ENCODE measurements around the gene EPG5.
"Not testable (repeated sequence)": the region's sequence is repeated elsewhere in the genome, so short reads cannot be mapped to it uniquely, and the experiment has no call there.

EPG5 gene

DNA sequence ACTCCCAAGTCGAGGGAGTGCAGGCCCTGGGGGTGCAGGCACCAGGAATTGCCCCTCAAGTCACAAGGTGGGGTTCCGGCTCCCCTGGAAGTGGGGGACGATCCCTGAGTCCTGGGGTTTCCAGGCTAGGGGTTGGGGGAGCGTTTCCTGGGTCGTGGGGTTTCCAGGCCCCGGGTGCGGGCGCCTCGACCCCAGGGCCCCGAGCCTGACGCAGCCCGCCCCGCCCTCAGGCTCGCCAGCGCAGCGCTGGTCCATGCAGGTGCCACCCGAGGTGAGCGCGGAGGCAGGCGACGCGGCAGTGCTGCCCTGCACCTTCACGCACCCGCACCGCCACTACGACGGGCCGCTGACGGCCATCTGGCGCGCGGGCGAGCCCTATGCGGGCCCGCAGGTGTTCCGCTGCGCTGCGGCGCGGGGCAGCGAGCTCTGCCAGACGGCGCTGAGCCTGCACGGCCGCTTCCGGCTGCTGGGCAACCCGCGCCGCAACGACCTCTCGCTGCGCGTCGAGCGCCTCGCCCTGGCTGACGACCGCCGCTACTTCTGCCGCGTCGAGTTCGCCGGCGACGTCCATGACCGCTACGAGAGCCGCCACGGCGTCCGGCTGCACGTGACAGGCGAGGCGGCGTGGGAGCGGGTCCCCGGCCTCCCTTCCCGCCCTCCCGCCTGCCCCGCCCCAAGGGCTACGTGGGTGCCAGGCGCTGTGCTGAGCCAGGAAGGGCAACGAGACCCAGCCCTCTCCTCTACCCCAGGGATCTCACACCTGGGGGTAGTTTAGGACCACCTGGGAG is 129.7 kb downstream of the EPG5 start:
- peak; percentile 58 for DNase-seq

GRCh38 chr18:45836242-45837205 is 130.6 kb downstream of the EPG5 start:
- no peak for DNase-seq

DNA sequence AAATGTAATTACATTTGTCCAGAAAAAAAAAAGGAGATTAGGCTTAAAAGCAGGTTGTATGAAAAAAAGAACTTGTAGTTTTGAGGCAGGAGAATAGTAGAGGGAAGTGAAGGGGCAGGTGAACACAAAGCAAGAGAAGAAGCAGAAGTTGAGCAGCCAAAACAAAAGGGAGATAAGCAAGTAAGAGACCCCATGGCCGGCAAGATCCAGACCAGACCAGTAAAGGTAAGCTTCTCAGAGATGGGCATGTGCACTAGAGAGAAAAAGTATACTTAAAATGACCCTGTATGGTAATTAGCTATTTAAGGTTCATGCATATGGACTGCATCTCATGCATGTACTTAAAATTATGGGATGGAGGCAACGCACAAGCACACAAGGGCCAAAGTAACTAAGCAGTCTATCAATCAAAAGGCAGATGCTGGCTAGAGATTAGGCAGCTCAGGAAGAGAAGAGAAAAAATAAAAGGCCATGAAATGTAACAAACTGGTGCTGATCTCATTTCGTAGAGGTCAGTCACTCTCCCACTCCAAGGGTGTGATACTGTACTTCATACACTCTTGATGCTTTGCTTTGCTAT is 132.0 kb downstream of the EPG5 start:
- DNase-seq: no peak

DNA sequence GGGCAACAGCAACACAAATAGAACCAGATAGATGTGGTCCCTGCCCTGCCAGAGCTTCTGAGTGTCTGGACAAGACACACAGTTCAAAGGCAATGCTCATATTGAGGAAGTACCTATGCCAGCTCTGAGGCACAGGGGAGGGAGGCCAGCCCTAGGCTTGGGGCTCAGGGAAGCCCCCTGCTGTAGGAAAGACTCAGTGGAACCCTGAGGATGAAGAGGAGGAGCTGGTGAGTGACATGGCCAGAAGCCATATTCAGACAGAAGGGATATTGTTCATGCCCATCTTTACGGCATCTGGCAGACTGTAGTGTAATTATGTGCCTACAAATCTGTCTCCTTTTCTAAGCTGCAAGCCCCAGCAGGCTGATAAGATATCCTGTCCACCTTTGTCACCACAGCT is 132.8 kb downstream of the EPG5 start:
- DNase-seq: no peak

- no peak for DNase-seq
Observed at GRCh38 chr18:45833846-45834245, 133.3 kb downstream of the EPG5 start.

- DNase-seq: no peak
Observed at GRCh38 chr18:45830917-45831316, 136.2 kb downstream of the EPG5 start.

DNA sequence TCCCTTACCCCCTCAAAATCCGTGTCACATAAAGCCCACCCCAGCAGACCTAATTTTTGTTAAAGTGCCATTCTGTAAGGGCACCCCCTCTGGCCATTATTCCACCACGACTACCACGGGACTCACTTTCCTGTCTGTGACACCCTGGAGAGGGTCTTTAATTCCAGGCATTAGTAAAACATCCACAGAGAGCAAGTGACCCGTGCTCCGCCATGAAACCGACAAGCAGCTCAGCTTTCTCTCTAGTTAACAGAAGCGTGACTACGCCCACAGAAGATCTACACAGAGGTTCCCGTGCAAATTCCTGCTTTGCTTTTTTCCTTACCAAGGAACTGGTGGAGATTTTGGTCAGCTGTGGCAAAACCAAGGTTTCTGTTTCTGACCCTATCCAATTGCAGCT is 137.3 kb downstream of the EPG5 start:
- DNase-seq: no peak

DNA sequence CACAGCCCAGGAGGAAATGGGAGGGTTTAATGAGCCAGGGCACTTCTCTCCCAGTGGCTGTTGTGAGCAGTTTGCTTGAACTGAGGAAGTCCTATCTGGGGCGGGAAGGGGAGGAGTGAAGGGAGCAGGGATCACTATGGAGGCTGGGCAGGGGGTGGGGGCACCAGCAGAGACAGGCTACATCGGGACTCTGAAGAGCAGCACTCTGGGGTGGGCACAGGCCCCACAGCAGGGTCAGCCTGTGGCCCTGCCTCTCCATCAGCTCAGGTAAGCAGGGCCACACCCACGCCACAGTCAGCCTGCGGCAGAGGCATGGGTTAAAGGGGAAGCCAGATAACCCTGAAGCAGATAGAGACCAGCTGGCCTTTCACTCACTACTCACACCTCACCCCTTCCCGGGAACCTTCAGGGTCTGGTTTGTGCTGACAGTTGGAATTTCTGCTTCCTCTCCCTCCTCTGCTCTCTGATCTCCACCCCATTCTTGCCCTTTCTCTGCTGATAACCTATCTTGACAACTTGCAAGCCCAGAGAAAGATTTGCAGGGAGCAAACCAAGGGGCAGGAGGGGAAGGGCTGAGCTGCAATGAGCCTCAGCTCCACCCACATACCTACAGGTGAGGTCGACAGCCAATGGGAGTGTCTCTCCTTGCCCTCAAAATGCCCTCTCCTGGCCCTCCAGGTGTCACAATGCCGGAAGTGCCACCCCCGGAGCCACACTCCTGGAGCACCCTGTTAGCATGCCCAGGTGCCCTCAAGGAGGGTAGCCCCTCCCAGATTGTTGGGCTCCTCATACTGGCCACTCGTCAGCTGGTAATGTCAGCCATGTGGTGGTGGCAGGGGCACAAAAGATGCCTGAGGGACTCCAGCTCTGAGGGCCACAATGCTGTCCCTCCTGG is 138.0 kb downstream of the EPG5 start:
- DNase-seq: no peak

- not testable (repeated sequence) for DNase-seq
Observed at GRCh38 chr18:45826716-45827115, 140.4 kb downstream of the EPG5 start.

GRCh38 chr18:45826084-45826483 is 141.0 kb downstream of the EPG5 start:
- no peak for DNase-seq

DNA sequence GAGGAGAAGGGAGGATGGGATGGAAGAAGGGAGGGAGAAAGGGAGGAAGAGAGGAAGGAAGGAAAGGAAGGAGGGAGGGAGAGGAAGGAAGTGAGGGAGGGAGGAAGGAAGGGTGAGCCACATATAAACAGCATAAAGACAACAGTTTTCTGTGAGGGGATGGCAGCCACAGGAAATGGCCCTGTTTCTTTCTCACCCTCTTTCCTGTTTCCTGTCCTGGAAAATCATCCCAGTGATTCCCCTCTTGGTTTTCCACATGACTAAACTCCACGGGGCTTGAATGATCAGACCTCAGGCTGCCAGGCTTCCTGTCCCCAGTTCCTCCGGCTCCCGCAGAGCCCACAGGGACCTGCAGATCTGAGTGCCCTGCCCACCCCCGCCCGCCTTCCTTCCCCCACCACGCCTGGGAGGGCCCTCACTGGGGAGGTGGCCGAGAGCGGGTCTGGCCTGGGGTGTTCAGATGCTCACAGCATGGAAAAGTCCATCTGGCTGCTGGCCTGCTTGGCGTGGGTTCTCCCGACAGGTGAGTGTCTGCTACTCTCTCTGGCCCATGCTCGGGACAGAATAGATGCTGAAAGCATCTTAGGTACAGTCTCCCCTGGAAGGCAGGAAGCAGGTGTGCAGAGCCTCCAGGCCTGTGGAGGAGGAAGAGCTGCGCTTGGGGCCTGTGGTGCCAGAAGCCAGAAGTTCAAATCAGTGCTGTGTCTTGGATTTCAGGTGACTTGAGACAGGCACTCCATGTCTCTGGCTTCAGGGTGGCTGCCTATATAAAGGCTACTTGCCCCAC is 141.7 kb downstream of the EPG5 start, which contains the start of gene SIGLEC15:
Gene SIGLEC15, plus strand, starts transcription at position 418 of the 787 bp plus-strand sequence. Its CDS starts 54 bp downstream, at position 472.
- DNase-seq: no peak

DNA sequence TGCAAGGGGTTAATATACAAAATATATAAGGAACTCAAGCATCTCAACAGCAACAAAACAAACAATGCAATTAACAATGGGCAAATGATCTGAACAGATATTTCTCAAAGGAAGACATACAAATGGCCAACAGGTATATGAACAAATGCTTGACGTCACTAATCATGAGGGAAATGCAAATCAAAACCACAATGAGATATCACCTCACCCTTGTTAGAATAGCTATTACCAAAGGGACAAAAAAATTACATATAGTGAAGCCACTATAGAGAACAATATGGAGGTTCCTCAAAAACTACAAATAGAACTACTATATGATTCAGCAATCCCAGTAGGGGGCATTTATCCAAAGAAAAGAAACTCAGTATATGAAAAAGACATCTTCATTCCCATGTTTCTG is 145.4 kb downstream of the EPG5 start:
- no peak for DNase-seq

DNA sequence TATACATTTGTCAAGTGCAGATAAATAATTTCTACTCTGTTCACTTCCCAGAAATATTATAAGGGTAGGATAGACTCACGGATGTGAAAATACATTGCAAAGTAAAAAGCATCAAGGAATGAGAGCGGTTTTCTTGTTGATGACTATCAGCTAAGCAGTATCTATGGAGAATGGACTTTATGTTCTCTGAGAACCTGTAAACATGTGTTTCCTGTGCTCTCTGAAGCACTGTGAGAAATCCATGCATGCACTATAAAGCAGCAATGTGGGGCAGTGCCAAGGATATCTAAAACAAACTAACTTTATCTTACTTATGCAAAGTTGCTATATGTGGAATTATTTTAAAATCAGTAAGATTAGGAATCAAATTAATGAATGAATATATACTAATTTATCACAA is 146.1 kb downstream of the EPG5 start:
- DNase-seq: no peak

DNA sequence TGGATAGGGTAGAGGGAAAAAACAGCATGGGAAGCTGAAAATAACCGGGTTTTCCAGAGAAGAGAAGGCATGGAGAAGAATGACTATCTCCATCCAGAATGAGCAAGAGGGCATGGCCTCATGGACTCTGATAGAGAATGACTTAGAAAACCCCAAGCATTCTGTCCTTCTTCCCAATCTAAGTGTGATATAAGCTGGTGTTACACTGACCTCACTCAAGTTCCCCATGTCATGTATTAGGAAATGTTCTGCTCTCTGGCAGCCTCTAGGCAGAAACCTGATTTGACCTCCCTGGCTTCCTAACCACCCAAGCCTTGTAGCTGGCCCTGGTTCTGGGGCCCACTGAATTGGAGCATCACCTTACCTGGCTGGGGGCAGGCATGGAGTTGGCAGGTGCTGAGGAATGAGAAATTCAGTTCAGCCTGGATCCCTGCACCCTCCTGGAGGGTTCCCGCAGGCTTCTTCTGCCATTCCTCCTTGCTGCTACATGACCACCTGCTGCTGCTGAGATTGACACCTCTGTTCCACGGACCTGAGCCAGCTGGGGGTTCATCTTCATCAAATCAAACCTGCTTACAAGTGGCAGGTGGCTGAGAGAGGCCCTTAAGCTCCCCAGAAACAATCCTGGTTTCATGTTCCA is 146.9 kb downstream of the EPG5 start:
- no peak for DNase-seq

GRCh38 chr18:45818765-45819164 is 148.4 kb downstream of the EPG5 start:
- DNase-seq: not testable (repeated sequence)

DNA sequence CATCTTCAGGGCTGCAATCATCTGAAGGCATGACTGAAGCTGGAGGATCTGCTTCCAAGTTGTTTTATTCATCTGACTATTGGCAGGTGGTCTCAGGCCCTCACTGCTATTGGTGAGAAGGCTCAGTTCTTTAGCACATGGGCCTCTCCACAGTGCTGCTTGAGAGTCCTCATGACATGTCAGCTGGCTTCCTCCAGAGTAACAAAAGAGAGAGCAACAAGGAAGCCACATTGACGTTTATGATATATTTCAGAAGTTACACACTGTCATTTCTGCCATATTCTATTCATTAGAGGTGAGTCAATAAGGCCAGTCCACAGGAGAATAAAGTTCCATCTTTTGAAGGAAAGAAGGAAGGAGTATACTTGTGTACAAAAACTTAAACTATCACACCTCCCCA is 149.6 kb downstream of the EPG5 start:
- DNase-seq: peak; percentile 39

- DNase-seq: not testable (repeated sequence)
Observed at GRCh38 chr18:45814733-45815132, 152.4 kb downstream of the EPG5 start.

GRCh38 chr18:45807144-45807543 is 160.0 kb downstream of the EPG5 start:
- DNase-seq: peak; percentile 20

- no peak for DNase-seq
Observed at GRCh38 chr18:45806226-45806625, 160.9 kb downstream of the EPG5 start.

- DNase-seq: no peak
Observed at GRCh38 chr18:45805551-45805950, 161.6 kb downstream of the EPG5 start.

Measured in activated CD4-positive, alpha-beta T cell treated with anti-CD3 and anti-CD28 coated beads, Interleukin-2, Interleukin-6, amounts not matched to agents 100 ng/mL and 50 ng/mL, durations not matched to agents 16 hours and 8 hours (primary cell).